Panc1 (cell line): ENCODE data around the gene CSTF1. TPM values are rescaled to one million over a fixed set of nuclear protein-coding genes. Genes with fewer than 3 reads are reported as not detected.

ENCODE experiments used
- ATAC-seq: fragments of 200-7000 bp; cut with Tn5 transposase; 2 replicates; pipeline ENCODE4 v1.9.1; 2020; ENCODE audit warnings: mild to moderate bottlenecking, moderate library complexity
- BruUV-seq: library from RNA; stranded (reverse); fragments of 400-500 nt; replicated peaks from 2 replicates; lab custom pipeline; 2021; lab: Mats Ljungman, UMichigan
- CTCF ChIA-PET: fragments of 300-600 bp; sonication (Branson Sonifier 250); formaldehyde crosslinking; loops from one replicate; lab custom pipeline; 2022; ENCODE audit warnings: antibody characterized with exemption; lab: Charles Lee
- POLR2A ChIA-PET: fragments of 300-600 bp; sonication (Branson Sonifier 250); formaldehyde crosslinking; loops from one replicate; lab custom pipeline; 2022; ENCODE audit warnings: antibody characterized with exemption; lab: Charles Lee
- DNase-seq: peaks from one replicate; pipeline ENCODE4 v3.0.0-alpha.2; 2010; ENCODE audit warnings: low read depth, low spot score
- H3K27ac ChIP-seq: 2 replicates; pipeline ENCODE4 v1.5.1; 2011; ENCODE audit warnings: mild to moderate bottlenecking, low read length, inconsistent platforms
- H3K27me3 ChIP-seq: fragments of 200-500 bp; sonication (Bioruptor generic); 2 replicates; pipeline ENCODE4 v1.6.0; 2014; ENCODE audit warnings: low read length, inconsistent platforms; ENCODE audit not compliant: control insufficient read depth, insufficient read depth
- H3K36me3 ChIP-seq: fragments of 200-500 bp; sonication (Bioruptor generic); 2 replicates; pipeline ENCODE4 v1.5.1; 2014; ENCODE audit warnings: inconsistent platforms, mild to moderate bottlenecking, low read length, moderate library complexity; ENCODE audit not compliant: control insufficient read depth, insufficient read depth
- H3K4me1 ChIP-seq: 2 replicates; pipeline ENCODE4 v1.5.1; 2011; ENCODE audit warnings: inconsistent platforms, mild to moderate bottlenecking, low read length, moderate library complexity; ENCODE audit not compliant: control insufficient read depth, insufficient read depth
- H3K4me3 ChIP-seq, 2 experiments: 2 replicates each; pipeline ENCODE4 v1.5.1; 2011 to 2012; ENCODE audit warnings: low read depth in 2 of 2, low read length in 2 of 2, mild to moderate bottlenecking in 2 of 2, inconsistent platforms in 1 of 2, moderate library complexity in 1 of 2
- H3K9me3 ChIP-seq: fragments of 200-500 bp; sonication (Bioruptor generic); 2 replicates; pipeline ENCODE4 v1.5.1; 2014; ENCODE audit warnings: low read depth, mild to moderate bottlenecking, inconsistent platforms, low read length, moderate library complexity; ENCODE audit not compliant: control insufficient read depth, insufficient read depth
- CTCF ChIP-seq: fragments of 450-650 bp; IDR thresholded peaks from 2 replicates; pipeline ENCODE4 v1.5.1; 2017; ENCODE audit warnings: mild to moderate bottlenecking
- POLR2AphosphoS5 ChIP-seq: IDR thresholded peaks from 2 replicates; pipeline ENCODE4 v1.6.1; 2012; ENCODE audit warnings: mild to moderate bottlenecking, low read depth, low read length, moderate library complexity
- SIN3A ChIP-seq: IDR thresholded peaks from 2 replicates; pipeline ENCODE4 v1.6.1; 2012; ENCODE audit warnings: low read depth, mild to moderate bottlenecking, low read length, moderate library complexity, borderline replicate concordance; ENCODE audit not compliant: insufficient read depth
- TCF7L2 ChIP-seq: IDR thresholded peaks from 2 replicates; pipeline ENCODE4 v1.6.1; 2011; ENCODE audit warnings: mild to moderate bottlenecking, low read depth, low read length, inconsistent platforms
- in situ Hi-C: cut with HindIII; loops from 2 replicates; pipeline ENCODE4 v1.10.0; 2016; ENCODE audit warnings: low sequenced_read_pairs, low pct_unique_long_range_greater_than_20kb
- intact Hi-C: fragments of 100-400 bp; cut with micrococcal nuclease; formaldehyde crosslinking; loops from one replicate; pipeline ENCODE4 v1.10.0; 2022; ENCODE audit not compliant: unreplicated experiment
- total RNA-seq: library from RNA; stranded (reverse); gene quantifications from one replicate; pipeline ENCODE4 v1.2.1, GENCODE V29; 2021; ENCODE audit not compliant: unreplicated experiment
- TF ChIP-seq, protein P1 (sequence below), 2 experiments: IDR thresholded peaks; 2 replicates each; pipeline ENCODE4 v1.6.1; 2011 to 2012; ENCODE audit warnings: low read depth in 2 of 2, control low read depth in 1 of 2, low read length in 1 of 2, mild to moderate bottlenecking in 1 of 2, moderate library complexity in 1 of 2; ENCODE audit not compliant: insufficient read depth in 1 of 2

The CSTF1 gene
- total RNA-seq, 1 experiment from 2014 or later, result 46.3 TPM

- in situ Hi-C loops, result no loop called here
- ChIA-PET POLR2A (no interaction called here), CTCF (no interaction called here)
Measured at GRCh38 chr20:56451056-56451765, 58.8 kb downstream of the CSTF1 start.

DNA sequence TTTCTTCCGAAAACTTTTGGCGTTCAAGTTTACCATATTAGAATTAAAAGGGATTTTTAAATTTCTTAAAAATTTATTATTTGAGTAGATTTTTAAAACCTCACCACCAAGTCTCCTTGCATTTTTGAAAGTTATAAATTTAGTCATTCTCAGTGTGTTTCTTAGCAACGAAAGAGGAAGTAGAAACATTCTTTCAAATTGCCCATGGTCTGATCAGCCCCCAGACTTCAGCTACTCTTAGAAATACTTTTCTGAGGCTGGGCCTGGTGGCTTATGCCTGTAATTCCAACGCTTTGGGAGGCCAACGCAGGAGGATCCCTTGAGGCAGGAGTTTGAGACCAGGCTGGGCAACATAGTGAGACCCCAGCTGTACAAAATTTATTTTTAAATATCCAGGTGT, 60.9 kb downstream of the CSTF1 start:
- H3K27ac ChIP-seq, result no peak overlapping the region
- H3K4me1 ChIP-seq, result no peaks in the 10 kb centered on the region
- in situ Hi-C loops (no loop called here), intact Hi-C loops (no loop called here)
- DNase-seq (no peak), ATAC-seq (no peak)
- H3K4me3 ChIP-seq, result no peak overlapping the region
- POLR2A ChIA-PET, result no interaction called here
- H3K27me3 ChIP-seq, result no peaks in the 10 kb centered on the region
- no peaks in the 10 kb centered on the region for H3K36me3 ChIP-seq
- TF ChIP-seq TCF7L2 (no peak), CTCF (no peak), SIN3A (no peak), POLR2AphosphoS5 (no peak)
- TF ChIP-seq, protein P1, sequence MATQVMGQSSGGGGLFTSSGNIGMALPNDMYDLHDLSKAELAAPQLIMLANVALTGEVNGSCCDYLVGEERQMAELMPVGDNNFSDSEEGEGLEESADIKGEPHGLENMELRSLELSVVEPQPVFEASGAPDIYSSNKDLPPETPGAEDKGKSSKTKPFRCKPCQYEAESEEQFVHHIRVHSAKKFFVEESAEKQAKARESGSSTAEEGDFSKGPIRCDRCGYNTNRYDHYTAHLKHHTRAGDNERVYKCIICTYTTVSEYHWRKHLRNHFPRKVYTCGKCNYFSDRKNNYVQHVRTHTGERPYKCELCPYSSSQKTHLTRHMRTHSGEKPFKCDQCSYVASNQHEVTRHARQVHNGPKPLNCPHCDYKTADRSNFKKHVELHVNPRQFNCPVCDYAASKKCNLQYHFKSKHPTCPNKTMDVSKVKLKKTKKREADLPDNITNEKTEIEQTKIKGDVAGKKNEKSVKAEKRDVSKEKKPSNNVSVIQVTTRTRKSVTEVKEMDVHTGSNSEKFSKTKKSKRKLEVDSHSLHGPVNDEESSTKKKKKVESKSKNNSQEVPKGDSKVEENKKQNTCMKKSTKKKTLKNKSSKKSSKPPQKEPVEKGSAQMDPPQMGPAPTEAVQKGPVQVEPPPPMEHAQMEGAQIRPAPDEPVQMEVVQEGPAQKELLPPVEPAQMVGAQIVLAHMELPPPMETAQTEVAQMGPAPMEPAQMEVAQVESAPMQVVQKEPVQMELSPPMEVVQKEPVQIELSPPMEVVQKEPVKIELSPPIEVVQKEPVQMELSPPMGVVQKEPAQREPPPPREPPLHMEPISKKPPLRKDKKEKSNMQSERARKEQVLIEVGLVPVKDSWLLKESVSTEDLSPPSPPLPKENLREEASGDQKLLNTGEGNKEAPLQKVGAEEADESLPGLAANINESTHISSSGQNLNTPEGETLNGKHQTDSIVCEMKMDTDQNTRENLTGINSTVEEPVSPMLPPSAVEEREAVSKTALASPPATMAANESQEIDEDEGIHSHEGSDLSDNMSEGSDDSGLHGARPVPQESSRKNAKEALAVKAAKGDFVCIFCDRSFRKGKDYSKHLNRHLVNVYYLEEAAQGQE (IDR thresholded peaks at IDR 0.05; ENCODE audit: insufficient read depth in 1 of 2, low read depth in 2 of 2, low read length in 1 of 2), result no peak
- no peaks in the 10 kb centered on the region for H3K9me3 ChIP-seq
- CTCF ChIA-PET, result no interaction called here
- no TSS peak for BruUV-seq

More at GRCh38 chr20:56451056-56451765, 58.8 kb downstream of the CSTF1 start:
- no peak for TF ChIP-seq POLR2AphosphoS5
- H3K27ac ChIP-seq, result no peak overlapping the region
- no peaks in the 10 kb centered on the region for H3K27me3 ChIP-seq
- H3K4me3 ChIP-seq, result no peak overlapping the region
- intact Hi-C loops, result no loop called here
- H3K4me1 ChIP-seq, result no peaks in the 10 kb centered on the region
- no peaks in the 10 kb centered on the region for H3K36me3 ChIP-seq
- H3K9me3 ChIP-seq, result no peaks in the 10 kb centered on the region
- DNase-seq, result no peak
- no peak for ATAC-seq
- BruUV-seq, result no TSS peak

- DNase-seq, result no peak
- H3K36me3 ChIP-seq, result no peaks in the 10 kb centered on the region
- H3K4me3 ChIP-seq, result no peak overlapping the region
- H3K9me3 ChIP-seq, result no peaks in the 10 kb centered on the region
- BruUV-seq, result no TSS peak
- H3K4me1 ChIP-seq, result no peaks in the 10 kb centered on the region
- no peak overlapping the region for H3K27ac ChIP-seq
- no peak for ATAC-seq
- ChIA-PET CTCF (no interaction called here), POLR2A (no interaction called here)
- TF ChIP-seq SIN3A, result no peak
- no peak for TF ChIP-seq TCF7L2
- TF ChIP-seq, protein P1 (IDR thresholded peaks at IDR 0.05; ENCODE audit: insufficient read depth in 1 of 2, low read depth in 2 of 2, low read length in 1 of 2), result no peak
- no peak for TF ChIP-seq POLR2AphosphoS5
- TF ChIP-seq CTCF, result no peak
- H3K27me3 ChIP-seq, result no peaks in the 10 kb centered on the region
- intact Hi-C loops, result no loop called here
- in situ Hi-C loops, result no loop called here
Measured at GRCh38 chr20:56454754-56455153, 62.3 kb downstream of the CSTF1 start.
